CD8-positive, alpha-beta memory T cell (primary cell): ENCODE measurements around the gene IFFO2. TPM values are rescaled to one million over a fixed set of nuclear protein-coding genes. Genes with fewer than 3 reads are reported as not detected.
A peak's percentile ranks its signal among the peaks of the same experiment; 100 is the strongest.

ENCODE experiments used
- CTCF ChIA-PET: fragments of 350-600 bp; sonication (Branson Sonifier 250); formaldehyde crosslinking; loops from one replicate; lab custom pipeline; 2021; ENCODE audit warnings: antibody characterized with exemption; lab: Charles Lee
- POLR2A ChIA-PET: fragments of 350-600 bp; sonication (Branson Sonifier 250); formaldehyde crosslinking; loops from one replicate; lab custom pipeline; 2021; ENCODE audit warnings: antibody characterized with exemption; lab: Charles Lee
- DNase-seq, 5 donors: peaks; one replicate each; pipeline versions ENCODE4 v3.0.0 to v3.0.0-alpha.2; 2020 to 2022; ENCODE audit warnings: mixed read lengths in 1 of 5
- H3K27ac ChIP-seq: one replicate; pipeline ENCODE4 v1.7.0; 2013; ENCODE audit warnings: low read depth, mild to moderate bottlenecking, low read length, moderate library complexity
- H3K27me3 ChIP-seq: 2 replicates; pipeline ENCODE4 v1.7.0; 2013; ENCODE audit warnings: low read length, mild to moderate bottlenecking; ENCODE audit not compliant: insufficient read depth, poor library complexity, severe bottlenecking
- H3K36me3 ChIP-seq: 2 replicates; pipeline ENCODE4 v1.7.0; 2013; ENCODE audit warnings: mild to moderate bottlenecking, low read length, moderate library complexity; ENCODE audit not compliant: insufficient read depth
- H3K4me1 ChIP-seq: 2 replicates; pipeline ENCODE4 v1.7.0; 2013; ENCODE audit warnings: mild to moderate bottlenecking, low read length, moderate library complexity; ENCODE audit not compliant: insufficient read depth
- H3K4me3 ChIP-seq: 2 replicates; pipeline ENCODE4 v1.7.0; 2013; ENCODE audit warnings: mild to moderate bottlenecking, low read length
- H3K9me3 ChIP-seq: 2 replicates; pipeline ENCODE4 v1.7.0; 2013; ENCODE audit warnings: mild to moderate bottlenecking, low read length
- H3K27ac Mint-ChIP-seq, 8 donors: one replicate each; pipeline ENCODE4 v1.8.0; 2020 to 2021; ENCODE audit warnings: mixed read lengths in 8 of 8, mild to moderate bottlenecking in 6 of 8, inconsistent platforms in 3 of 8, moderate library complexity in 3 of 8
- H3K27me3 Mint-ChIP-seq, 2 donors: one replicate each; pipeline ENCODE4 v1.8.0; 2020 to 2021; ENCODE audit warnings: mixed read lengths in 2 of 2, mild to moderate bottlenecking in 1 of 2, moderate library complexity in 1 of 2
- H3K36me3 Mint-ChIP-seq, 3 donors: one replicate each; pipeline ENCODE4 v1.8.0; 2020 to 2021; ENCODE audit warnings: mixed read lengths in 3 of 3, inconsistent platforms in 1 of 3, mild to moderate bottlenecking in 1 of 3
- H3K4me1 Mint-ChIP-seq, 3 donors: one replicate each; pipeline ENCODE4 v1.8.0; 2020 to 2021; ENCODE audit warnings: mixed read lengths in 3 of 3, inconsistent platforms in 1 of 3, mild to moderate bottlenecking in 1 of 3
- H3K4me3 Mint-ChIP-seq, 7 donors: one replicate each; pipeline ENCODE4 v1.8.0; 2020 to 2021; ENCODE audit warnings: mixed read lengths in 7 of 7, mild to moderate bottlenecking in 6 of 7, moderate library complexity in 4 of 7, inconsistent platforms in 2 of 7
- H3K9me3 Mint-ChIP-seq, 5 donors: one replicate each; pipeline ENCODE4 v1.8.0; 2020 to 2022; ENCODE audit warnings: mixed read lengths in 5 of 5, mild to moderate bottlenecking in 3 of 5, moderate library complexity in 2 of 5, inconsistent platforms in 1 of 5
- polyA plus RNA-seq: library from polyadenylated mRNA; unstranded; fragments of 300-500 nt; fragmentation: Illumina TruSeq; gene quantifications from one replicate; pipeline ENCODE4 v1.2.3, GENCODE V29; 2021
- total RNA-seq, 2 experiments: library from RNA; stranded (reverse); gene quantifications; one replicate each; pipeline ENCODE4 v1.2.3, GENCODE V29; 2021

Gene IFFO2
- total and polyA plus RNA-seq, 3 experiments from 2014 or later = 3.2 to 37.7 (median 33.1) TPM

DNA sequence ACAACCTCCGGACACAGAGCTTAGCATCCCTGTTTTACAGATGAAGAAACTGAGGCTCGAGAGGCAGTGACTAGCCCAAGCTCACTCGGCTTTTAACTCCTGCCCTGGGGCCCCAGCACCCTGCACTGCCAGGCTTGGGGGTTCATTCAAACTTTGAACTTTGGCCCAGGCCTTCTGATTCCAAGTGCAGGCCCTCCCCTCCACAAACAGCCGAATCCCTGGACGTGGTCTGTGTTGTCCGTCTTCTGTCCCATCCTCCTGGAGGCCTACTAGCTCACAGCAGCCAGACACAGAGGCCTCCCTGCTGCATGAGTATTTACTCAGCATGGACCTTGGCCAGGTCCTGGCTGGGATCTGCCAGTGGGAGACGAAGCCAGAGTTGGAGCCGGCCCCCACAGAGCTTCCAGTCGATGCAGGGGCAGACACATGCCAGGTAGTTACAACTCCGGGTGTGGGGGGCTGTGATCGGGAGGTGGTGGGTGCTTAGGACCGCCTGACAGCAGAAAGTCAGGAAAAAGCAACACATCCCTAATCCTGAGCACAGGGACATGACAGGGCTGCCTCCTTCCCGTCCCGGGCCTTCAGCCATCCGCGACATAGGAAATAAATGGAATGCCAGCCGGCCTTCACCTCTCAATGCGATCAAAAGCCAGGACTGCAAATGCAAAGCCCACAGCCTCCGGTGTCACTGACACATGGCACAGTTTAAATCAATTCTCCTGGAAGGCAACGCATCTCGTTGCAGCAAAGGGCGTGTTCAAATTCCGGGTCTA, 7.4 kb downstream of the IFFO2 start:
- ChIA-PET CTCF (interaction anchor here (1.3 to 1.5 kb wide), 5 partner anchors 14 to 47 kb away, joined by 3 to 7 read pairs (median 4); partner anchors contain the start of gene ALDH4A1), POLR2A (interaction anchor here (1.0 to 1.3 kb wide), 2 partner anchors 8 to 22 kb away, joined by 3 read pairs; no protein-coding TSS in a partner anchor)
- H3K4me1 ChIP-seq = peaks cover 99% of the 10 kb centered on the region
- Mint-ChIP-seq H3K27ac (peak overlapping the region; percentile 99 to 100 (median 100)), H3K27me3 (peaks cover 0 to 3% of the 10 kb centered on the region in 2 donors), H3K4me1 (peaks cover 93 to 98% (median 97%) of the 10 kb centered on the region in 3 donors), H3K36me3 (peaks cover 0 to 11% (median 6%) of the 10 kb centered on the region in 3 donors), H3K9me3 (no peaks in the 10 kb centered on the region), H3K4me3 (peak overlapping the region; percentile 93 to 98 (median 95))
- H3K9me3 ChIP-seq = no peaks in the 10 kb centered on the region
- DNase-seq = no peak
- H3K36me3 ChIP-seq = no peaks in the 10 kb centered on the region
- H3K27ac ChIP-seq = peak overlapping the region; percentile 99
- peak overlapping the region; percentile 57 for H3K4me3 ChIP-seq
- no peaks in the 10 kb centered on the region for H3K27me3 ChIP-seq

DNA sequence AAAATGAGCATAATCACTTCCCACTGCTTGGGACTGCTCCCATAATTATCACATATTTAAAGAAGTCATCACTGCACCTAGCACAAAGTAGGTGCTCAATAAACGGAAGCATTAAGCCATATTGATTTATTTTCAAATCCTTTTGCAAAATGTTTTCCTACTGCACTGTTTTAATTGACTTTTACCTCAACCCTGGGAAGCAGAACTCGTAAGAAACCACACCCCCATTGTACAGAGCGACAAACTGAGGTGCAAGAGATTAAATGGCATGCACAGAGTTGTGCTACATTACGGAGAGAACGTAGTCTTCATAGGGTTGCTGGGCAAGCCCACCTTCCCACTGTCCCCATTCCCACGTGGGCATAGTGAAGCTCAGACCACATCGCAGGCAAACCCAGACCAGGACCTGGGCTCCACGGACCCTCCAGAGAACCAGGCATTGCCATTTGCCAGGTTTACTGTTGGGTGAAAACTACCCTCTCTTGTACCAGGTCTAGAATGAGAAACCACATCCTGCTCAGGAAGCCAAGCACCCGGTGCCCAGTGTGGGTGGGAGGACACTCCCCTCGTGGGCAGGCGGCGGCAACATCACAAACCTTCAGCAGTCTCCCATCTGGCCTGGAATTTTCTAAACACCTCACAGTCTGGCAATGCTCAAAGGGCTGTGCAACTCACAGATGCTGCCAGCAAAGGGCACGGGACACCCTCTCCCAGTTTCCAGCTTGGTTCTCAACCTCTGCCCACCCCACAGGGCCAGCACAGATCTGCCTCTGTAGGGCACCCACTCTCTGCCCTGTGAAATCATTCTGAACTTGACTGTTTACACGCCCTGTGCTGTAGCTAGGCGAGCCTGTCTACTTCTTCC, 8.2 kb downstream of the IFFO2 start:
- POLR2A ChIA-PET = interaction anchor here (0.9 to 1.3 kb wide), 3 partner anchors 9 to 21 kb away, joined by 3 read pairs; no protein-coding TSS in a partner anchor
- H3K36me3 ChIP-seq = peaks cover 6% of the 10 kb centered on the region
- H3K4me1 ChIP-seq = peaks cover 94% of the 10 kb centered on the region
- peak overlapping the region; percentile 71 for H3K27ac ChIP-seq
- Mint-ChIP-seq H3K4me1 (peaks cover 92 to 98% (median 97%) of the 10 kb centered on the region in 3 donors), H3K4me3 (peak overlapping the region; percentile 93 to 98 (median 95)), H3K27ac (peak overlapping the region; percentile 99 to 100 (median 100)), H3K36me3 (peaks cover 0 to 13% (median 9%) of the 10 kb centered on the region in 3 donors), H3K9me3 (no peaks in the 10 kb centered on the region), H3K27me3 (peaks cover 0 to 3% of the 10 kb centered on the region in 2 donors)
- peak overlapping the region; percentile 57 for H3K4me3 ChIP-seq
- H3K9me3 ChIP-seq = no peaks in the 10 kb centered on the region
- peak; percentile 63 to 84 (median 79) for DNase-seq
- no peaks in the 10 kb centered on the region for H3K27me3 ChIP-seq
- CTCF ChIA-PET = interaction anchor here (1.3 to 1.5 kb wide), 5 partner anchors 13 to 46 kb away, joined by 3 to 7 read pairs (median 4); partner anchors contain the start of gene ALDH4A1

DNA sequence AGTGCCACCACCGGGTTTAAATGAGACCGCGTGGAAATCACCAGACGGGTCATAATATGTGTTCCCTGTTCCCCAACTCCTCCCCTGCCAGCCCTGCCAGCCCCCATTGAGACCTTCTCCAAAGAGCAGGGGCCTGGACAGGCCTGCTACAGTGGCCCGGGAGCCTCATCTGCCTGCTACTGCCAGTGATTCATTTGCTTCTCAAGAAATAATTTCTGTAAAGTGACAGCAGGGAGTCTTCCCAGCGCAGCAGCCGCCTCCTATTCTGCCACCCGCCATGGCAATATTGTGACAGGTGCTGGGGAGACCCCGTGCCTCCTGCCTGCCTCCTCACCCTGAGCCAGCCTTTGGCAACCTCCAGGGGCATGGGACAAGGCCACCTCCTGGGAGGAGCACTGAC, 8.9 kb downstream of the IFFO2 start:
- Mint-ChIP-seq H3K4me3 (peak overlapping the region; percentile 93 to 98 (median 95)), H3K27me3 (peaks cover 0 to 3% of the 10 kb centered on the region in 2 donors), H3K4me1 (peaks cover 87 to 96% (median 93%) of the 10 kb centered on the region in 3 donors), H3K9me3 (no peaks in the 10 kb centered on the region), H3K27ac (peak overlapping the region; percentile 99 to 100 (median 100)), H3K36me3 (peaks cover 0 to 12% (median 5%) of the 10 kb centered on the region in 3 donors)
- peaks cover 87% of the 10 kb centered on the region for H3K4me1 ChIP-seq
- ChIA-PET CTCF (interaction anchor here (1.3 to 1.5 kb wide), 3 partner anchors 12 to 45 kb away, joined by 4 to 5 read pairs (median 4); partner anchors contain the start of gene ALDH4A1), POLR2A (interaction anchor here (0.9 to 1.3 kb wide), 2 partner anchors 10 to 11 kb away, joined by 3 read pairs; no protein-coding TSS in a partner anchor)
- peaks cover 7% of the 10 kb centered on the region for H3K36me3 ChIP-seq
- DNase-seq = no peak
- no peak overlapping the region for H3K27ac ChIP-seq
- no peaks in the 10 kb centered on the region for H3K27me3 ChIP-seq
- H3K9me3 ChIP-seq = no peaks in the 10 kb centered on the region
- peak overlapping the region; percentile 57 for H3K4me3 ChIP-seq

DNA sequence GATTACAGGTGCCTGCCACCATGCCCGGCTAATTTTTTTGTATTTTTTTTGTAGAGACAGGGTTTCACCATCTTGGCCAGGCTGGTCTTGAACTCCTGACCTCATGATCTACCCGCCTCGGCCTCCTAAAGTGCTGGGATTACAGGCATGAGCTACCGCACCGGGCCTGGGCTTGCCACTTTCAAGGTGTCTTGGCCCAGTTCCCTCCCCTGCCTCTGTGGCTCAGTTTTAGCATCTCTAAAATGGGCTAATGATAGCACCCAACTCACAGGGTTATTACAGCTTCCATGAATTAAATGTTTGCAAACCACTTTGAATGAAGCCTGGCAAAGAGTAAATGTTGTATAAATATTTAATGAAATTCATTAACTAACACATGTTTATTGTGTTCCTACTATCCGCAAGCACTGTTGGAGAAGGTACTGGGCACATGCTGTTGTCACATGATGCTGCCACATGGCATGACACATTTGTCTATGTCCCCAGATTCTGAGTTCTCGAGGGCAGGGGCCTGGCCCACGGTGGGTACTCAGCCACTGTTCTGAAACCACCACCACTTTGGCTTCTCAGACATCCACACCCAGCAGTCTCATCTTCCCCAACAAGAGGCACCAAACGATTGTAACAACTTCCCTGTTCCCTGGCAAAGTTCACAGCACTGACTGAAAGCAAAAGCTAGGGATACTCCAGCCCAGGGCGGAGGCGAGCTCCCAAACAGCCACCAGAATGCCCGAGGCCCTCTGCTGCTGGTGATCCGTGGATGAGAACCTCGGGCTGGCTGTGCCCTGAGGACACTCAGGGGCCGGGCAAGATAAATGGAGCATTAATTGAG, 9.7 kb downstream of the IFFO2 start:
- Histone ChIP-seq H3K27me3 (no peaks in the 10 kb centered on the region), H3K36me3 (peaks cover 7% of the 10 kb centered on the region), H3K27ac (no peak overlapping the region), H3K4me3 (peak overlapping the region; percentile 57), H3K9me3 (no peaks in the 10 kb centered on the region), H3K4me1 (peaks cover 86% of the 10 kb centered on the region)
- H3K4me1 Mint-ChIP-seq = peaks cover 86 to 96% (median 93%) of the 10 kb centered on the region in 3 donors
- ChIA-PET CTCF (interaction anchor here (1.0 to 1.3 kb wide), 3 partner anchors 17 to 25 kb away, joined by 3 read pairs; no protein-coding TSS in a partner anchor), POLR2A (interaction anchor here (1.0 kb wide), 1 partner anchor 10 kb away, joined by 6 read pairs; the partner anchor contains the start of gene IFFO2)
- peaks cover 0 to 11% (median 4%) of the 10 kb centered on the region in 3 donors for H3K36me3 Mint-ChIP-seq
- no peak for DNase-seq
- peak overlapping the region; percentile 66 to 98 (median 94) for H3K4me3 Mint-ChIP-seq
- H3K27me3 Mint-ChIP-seq = no peaks in the 10 kb centered on the region
- H3K9me3 Mint-ChIP-seq = no peaks in the 10 kb centered on the region
- H3K27ac Mint-ChIP-seq = peak overlapping the region; percentile 75 to 100 (median 100)

DNA sequence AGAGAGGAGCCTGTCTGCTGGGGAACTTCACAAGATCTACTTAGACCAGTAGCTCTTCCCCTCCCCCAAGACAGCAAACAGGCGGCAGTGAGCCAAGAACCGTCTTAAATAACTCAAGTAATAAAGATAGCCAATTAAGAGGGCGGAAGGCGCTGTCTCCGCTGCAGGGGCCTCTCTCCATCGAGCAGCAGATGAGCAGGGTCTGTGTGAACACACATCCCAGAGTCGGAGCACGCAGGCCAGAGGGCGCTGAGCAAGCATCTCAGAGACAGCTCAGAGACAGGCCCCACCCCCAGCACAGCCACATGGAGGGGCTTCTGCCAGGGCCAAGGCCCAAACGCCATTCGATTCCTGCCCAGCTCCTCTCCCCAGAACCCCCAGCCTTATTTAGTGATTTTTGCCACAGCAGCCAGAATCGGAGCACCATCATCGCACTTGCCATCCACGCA, 11.1 kb downstream of the IFFO2 start:
- H3K9me3 ChIP-seq = no peaks in the 10 kb centered on the region
- H3K4me1 ChIP-seq = peaks cover 86% of the 10 kb centered on the region
- DNase-seq = no peak
- Mint-ChIP-seq H3K27ac (peak overlapping the region; percentile 26 to 100 (median 82)), H3K4me3 (peak overlapping the region in 5 of 7 donors; percentile 27 to 79 (median 47)), H3K9me3 (no peaks in the 10 kb centered on the region), H3K27me3 (no peaks in the 10 kb centered on the region), H3K4me1 (peaks cover 86 to 96% (median 93%) of the 10 kb centered on the region in 3 donors), H3K36me3 (peaks cover 0 to 10% (median 4%) of the 10 kb centered on the region in 3 donors)
- no peaks in the 10 kb centered on the region for H3K27me3 ChIP-seq
- ChIA-PET CTCF (interaction anchor here (0.8 to 2.0 kb wide), 3 partner anchors 31 to 38 kb away, joined by 3 to 7 read pairs (median 3); no protein-coding TSS in a partner anchor), POLR2A (interaction anchor here (1.2 kb wide), 1 partner anchor 18 kb away, joined by 4 read pairs; no protein-coding TSS in a partner anchor)
- peaks cover 7% of the 10 kb centered on the region for H3K36me3 ChIP-seq
- no peak overlapping the region for H3K4me3 ChIP-seq
- no peak overlapping the region for H3K27ac ChIP-seq

DNA sequence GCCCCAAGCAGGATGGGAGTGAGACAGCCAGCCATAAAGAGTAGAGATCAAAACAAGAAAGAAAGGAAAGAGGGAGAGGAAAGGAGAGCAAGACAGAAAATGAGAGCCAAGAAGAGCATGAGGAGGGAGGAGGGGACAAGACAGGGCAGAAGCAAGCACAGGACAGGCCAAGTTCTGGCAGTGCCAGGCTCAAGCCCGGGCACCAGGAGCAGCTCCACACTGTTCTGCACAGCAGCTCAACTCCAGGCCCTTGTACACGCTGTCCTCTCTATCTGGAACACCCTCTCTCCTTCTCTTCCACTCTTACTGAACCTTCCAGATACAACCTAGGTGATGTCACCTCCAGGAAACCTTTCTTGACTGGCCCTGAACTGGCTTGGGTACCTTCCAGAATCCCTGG, 11.7 kb downstream of the IFFO2 start:
- Histone ChIP-seq H3K27ac (no peak overlapping the region), H3K4me3 (no peak overlapping the region), H3K9me3 (no peaks in the 10 kb centered on the region), H3K27me3 (no peaks in the 10 kb centered on the region), H3K36me3 (peaks cover 7% of the 10 kb centered on the region), H3K4me1 (peaks cover 86% of the 10 kb centered on the region)
- Mint-ChIP-seq H3K4me3 (peak overlapping the region; percentile 17 to 79 (median 48)), H3K27ac (peak overlapping the region; percentile 64 to 100 (median 80)), H3K27me3 (no peaks in the 10 kb centered on the region), H3K9me3 (no peaks in the 10 kb centered on the region), H3K4me1 (peaks cover 86 to 96% (median 93%) of the 10 kb centered on the region in 3 donors), H3K36me3 (peaks cover 0 to 10% (median 4%) of the 10 kb centered on the region in 3 donors)
- ChIA-PET POLR2A (interaction anchor here (1.2 kb wide), 1 partner anchor 17 kb away, joined by 4 read pairs; no protein-coding TSS in a partner anchor), CTCF (interaction anchor here (2.0 to 2.7 kb wide), 3 partner anchors 18 to 37 kb away, joined by 4 to 12 read pairs (median 7); no protein-coding TSS in a partner anchor)
- no peak for DNase-seq
